K562 (cell line): Measurements from ENCODE around the gene DIPK2A. TPM values are rescaled to one million over a fixed set of nuclear protein-coding genes. Genes with fewer than 3 reads are reported as not detected.

Source experiments
- ATAC-seq: fragments of 200-7000 bp; cut with Tn5 transposase; 3 replicates; pipeline ENCODE4 v1.9.1; 2020; ENCODE audit warnings: moderate library complexity
- BruUV-seq: library from RNA; stranded (reverse); fragments of 400-500 nt; replicated peaks from 2 replicates; lab custom pipeline; 2021; lab: Mats Ljungman, UMichigan
- CTCF ChIA-PET: fragments of 300-600 bp; formaldehyde crosslinking; extraction: SDS; loops from one replicate; lab custom pipeline; 2021; ENCODE audit warnings: low intra/inter-chr PET ratio; lab: Yijun Ruan, JAX
- POLR2A ChIA-PET: fragments of 300-600, 350-650 bp; sonication (Branson Sonifier 250); formaldehyde crosslinking; extraction: SDS; loops from one replicate; lab custom pipeline; 2021; ENCODE audit warnings: antibody characterized with exemption, inconsistent platforms; lab: Yijun Ruan, JAX
- DNase-seq, 4 experiments: peaks; one replicate each; pipeline versions ENCODE4 v3.0.0 to v3.0.0-alpha.2; 2011 to 2018; ENCODE audit warnings: low spot score in 3 of 4, mixed read lengths in 3 of 4; ENCODE audit errors: extremely low read depth in 1 of 4
- FAIRE-seq: peaks from 2 replicates; lab custom pipeline; 2011; peaks lifted over from hg19 to GRCh38; lab: Jason Lieb, UNC
- H2AFZ ChIP-seq: 2 replicates; pipeline ENCODE4 v1.6.0; 2011; ENCODE audit warnings: low read depth, low read length, control low read depth, inconsistent platforms
- H3K27ac ChIP-seq: fragments of 200-600 bp; 3 replicates; pipeline ENCODE4 v1.8.0; 2011; ENCODE audit warnings: low read depth, mild to moderate bottlenecking, control low read depth, inconsistent platforms, low read length, moderate library complexity, mixed read lengths; ENCODE audit errors: extremely low read depth
- H3K27me3 ChIP-seq, 2 experiments: fragments of 300-600 bp in 1 of 2; 2 replicates in 1 of 2; 3 replicates in 1 of 2; pipeline versions ENCODE4 v1.6.0 to v1.8.0; 2011; ENCODE audit warnings: inconsistent platforms in 2 of 2, low read length in 2 of 2, mild to moderate bottlenecking in 1 of 2, mixed read lengths in 1 of 2, moderate library complexity in 1 of 2; ENCODE audit not compliant: control insufficient read depth in 2 of 2, insufficient read depth in 2 of 2
- H3K36me3 ChIP-seq: fragments of 300-600 bp; 3 replicates; pipeline ENCODE4 v1.8.0; 2011; ENCODE audit warnings: mild to moderate bottlenecking, low read length, inconsistent platforms; ENCODE audit not compliant: control insufficient read depth, insufficient read depth
- H3K4me1 ChIP-seq, 2 experiments: fragments of 200-600 bp in 1 of 2; replicated peaks in 1 of 2; 2 replicates in 1 of 2; 3 replicates in 1 of 2; pipeline versions ENCODE4 v1.5.1 to v1.8.0; 2011; ENCODE audit warnings: inconsistent platforms in 2 of 2, low read length in 2 of 2, mild to moderate bottlenecking in 1 of 2, mixed read lengths in 1 of 2, moderate library complexity in 1 of 2; ENCODE audit not compliant: control insufficient read depth in 2 of 2, insufficient read depth in 2 of 2
- H3K4me2 ChIP-seq: 2 replicates; pipeline ENCODE4 v1.6.1; 2011; ENCODE audit warnings: low read length, control low read depth, inconsistent platforms, mixed read lengths; ENCODE audit not compliant: insufficient read depth
- H3K4me3 ChIP-seq: fragments of 200-600 bp; sonication (generic), shearing (Covaris generic); 2 replicates; pipeline ENCODE4 v1.5.1; 2016; ENCODE audit warnings: control low read depth, inconsistent platforms
- H3K79me2 ChIP-seq: fragments of 200-600 bp; 3 replicates; pipeline ENCODE4 v1.8.0; 2011; ENCODE audit warnings: low read length, inconsistent platforms; ENCODE audit not compliant: control insufficient read depth, insufficient read depth
- H3K9ac ChIP-seq, 2 experiments: 2 replicates each; pipeline versions ENCODE4 v1.6.0 to v1.6.1; 2011; ENCODE audit warnings: low read depth in 2 of 2, low read length in 2 of 2, control low read depth in 1 of 2, inconsistent platforms in 1 of 2, mild to moderate bottlenecking in 1 of 2, mixed read lengths in 1 of 2; ENCODE audit not compliant: insufficient read depth in 1 of 2
- H3K9me1 ChIP-seq: one replicate; pipeline ENCODE4 v1.6.0; 2011; ENCODE audit warnings: inconsistent platforms, mild to moderate bottlenecking, low read length, moderate library complexity; ENCODE audit not compliant: control insufficient read depth, insufficient read depth
- H3K9me3 ChIP-seq: replicated peaks from 2 replicates; pipeline ENCODE4 v1.5.1; 2011; ENCODE audit warnings: low read depth, low read length, inconsistent platforms; ENCODE audit not compliant: control insufficient read depth, insufficient read depth
- H4K20me1 ChIP-seq: replicated peaks from 2 replicates; pipeline ENCODE4 v1.6.1; 2011; ENCODE audit warnings: low read length, inconsistent platforms, mixed read lengths; ENCODE audit not compliant: control insufficient read depth, insufficient read depth
- CEBPG ChIP-seq, 3 experiments: fragments of 200-800 bp in 1 of 3; sonication (Bioruptor generic) in 1 of 3; sonication (generic) in 1 of 3; formaldehyde crosslinking in 1 of 3; IDR thresholded peaks in 2 of 3; conservative IDR thresholded peaks in 1 of 3; 2 replicates each; pipeline versions ENCODE4 v1.6.1 to v1.8.0; 2016 to 2022; ENCODE audit warnings: missing compliant biosample characterization in 2 of 3, missing genetic modification characterization in 2 of 3, mild to moderate bottlenecking in 1 of 3, missing genetic modification reagents in 1 of 3
- GABPB1 ChIP-seq: sonication (generic); formaldehyde crosslinking; IDR thresholded peaks from 2 replicates; pipeline ENCODE4 v1.8.0; 2022; ENCODE audit warnings: mild to moderate bottlenecking, missing genetic modification reagents
- KLF13 ChIP-seq: fragments of 450-650 bp; IDR thresholded peaks from 2 replicates; pipeline ENCODE4 v1.6.1; 2016; ENCODE audit warnings: missing genetic modification characterization, low read depth, mild to moderate bottlenecking, missing compliant biosample characterization, moderate library complexity, borderline replicate concordance
- MTA2 ChIP-seq: fragments of 450-650 bp; IDR thresholded peaks from 2 replicates; pipeline ENCODE4 v1.6.1; 2016; ENCODE audit warnings: low read depth
- NR4A1 ChIP-seq, 2 experiments: fragments of 250-450 bp in 1 of 2; fragments of 450-650 bp in 1 of 2; sonication (Bioruptor Pico) in 1 of 2; IDR thresholded peaks; 2 replicates each; pipeline versions ENCODE4 v1.4.0 to v1.6.1; 2016 to 2020; ENCODE audit warnings: mild to moderate bottlenecking in 2 of 2, missing compliant biosample characterization in 1 of 2, missing genetic modification characterization in 1 of 2, moderate library complexity in 1 of 2
- PTRF ChIP-seq: fragments of 450-650 bp; IDR thresholded peaks from 2 replicates; pipeline ENCODE4 v1.6.1; 2016; ENCODE audit warnings: mild to moderate bottlenecking, missing genetic modification characterization, missing compliant biosample characterization
- SNIP1 ChIP-seq: fragments of 450-650 bp; IDR thresholded peaks from 2 replicates; pipeline ENCODE4 v1.7.1; 2017; ENCODE audit warnings: low read depth, mild to moderate bottlenecking
- TAF15 ChIP-seq: fragments of 200-400 bp; formaldehyde crosslinking; IDR thresholded peaks from 2 replicates; pipeline ENCODE4 v1.6.1; 2017; ENCODE audit warnings: mild to moderate bottlenecking, low read depth, low read length, moderate library complexity
- XRCC3 ChIP-seq: fragments of 450-650 bp; IDR thresholded peaks from 2 replicates; pipeline ENCODE4 v1.6.1; 2017; ENCODE audit warnings: mild to moderate bottlenecking, moderate library complexity
- ZNF695 ChIP-seq: fragments of 450-650 bp; formaldehyde crosslinking; IDR thresholded peaks from 2 replicates; pipeline ENCODE4 v1.4.0; 2020; ENCODE audit warnings: mild to moderate bottlenecking, moderate library complexity
- WGBS: fragments of 100-300 bp; shearing (Covaris generic); methylation state at CpG from one replicate; pipeline ENCODE4 v1.1.6; 2016; ENCODE audit warnings: low coverage, mixed read lengths; ENCODE audit not compliant: insufficient coverage; ENCODE audit errors: missing lambda C conversion rate; 5-methylcytosine and 5-hydroxymethylcytosine counted together
- in situ Hi-C: fragments of 300-500 bp; cut with MboI; formaldehyde crosslinking; loops from 4 replicates; pipeline ENCODE4 v1.15.0; 2018; ENCODE audit warnings: inconsistent platforms, mixed read lengths
- intact Hi-C: fragments of 100-400 bp; cut with micrococcal nuclease; formaldehyde crosslinking; loops from 2 replicates; pipeline ENCODE4 v1.14.2; 2022
- polyA plus RNA-seq, 8 experiments: library from polyadenylated mRNA; depleted of rRNA in 4 of 8; stranded (reverse) in 5 of 8; unstranded in 3 of 8; fragments of >200 nt; fragmentation: Nextera tagmentation in 2 of 8; fragmentation: Illumina TruSeq in 1 of 8; extraction: Ambion mirVana in 2 of 8; extraction: Trizol in 1 of 8; gene quantifications; 2 replicates each; pipeline versions ENCODE4 v1.2.1 to v1.2.3, GENCODE V29; 2011 to 2014; ENCODE audit warnings: inconsistent platforms in 1 of 8, missing spikeins in 1 of 8
- total RNA-seq, 7 experiments: library from RNA; depleted of rRNA in 6 of 7; stranded (reverse); fragments of >200 nt in 6 of 7; fragmentation: Illumina TruSeq in 2 of 7; extraction: Trizol in 2 of 7; gene quantifications; 2 replicates each; pipeline versions ENCODE4 v1.2.1 to v1.2.3, GENCODE V29; 2011 to 2021; ENCODE audit warnings: low replicate concordance in 1 of 7
- TF ChIP-seq, protein P1 (sequence below): sonication (generic); formaldehyde crosslinking; IDR thresholded peaks from 2 replicates; pipeline ENCODE4 v1.8.0; 2022; ENCODE audit warnings: mild to moderate bottlenecking, low read depth, missing genetic modification reagents
- TF ChIP-seq, protein P2 (sequence below): fragments of 250-450 bp; sonication (Bioruptor Pico); IDR thresholded peaks from 2 replicates; pipeline ENCODE4 v1.4.0; 2020; ENCODE audit warnings: mild to moderate bottlenecking, moderate library complexity
- TF ChIP-seq, protein P3 (sequence below): fragments of 250-450 bp; sonication (Bioruptor Pico); IDR thresholded peaks from 2 replicates; pipeline ENCODE4 v1.9.0; 2021; ENCODE audit warnings: mild to moderate bottlenecking, inconsistent platforms

DIPK2A gene
- total and polyA plus RNA-seq, 9 of the 15 experiments (the other 6 are each of a cell fraction or from before 2014, with no cell fraction given) = 3.3 to 15.7 (median 7.8) TPM

DNA sequence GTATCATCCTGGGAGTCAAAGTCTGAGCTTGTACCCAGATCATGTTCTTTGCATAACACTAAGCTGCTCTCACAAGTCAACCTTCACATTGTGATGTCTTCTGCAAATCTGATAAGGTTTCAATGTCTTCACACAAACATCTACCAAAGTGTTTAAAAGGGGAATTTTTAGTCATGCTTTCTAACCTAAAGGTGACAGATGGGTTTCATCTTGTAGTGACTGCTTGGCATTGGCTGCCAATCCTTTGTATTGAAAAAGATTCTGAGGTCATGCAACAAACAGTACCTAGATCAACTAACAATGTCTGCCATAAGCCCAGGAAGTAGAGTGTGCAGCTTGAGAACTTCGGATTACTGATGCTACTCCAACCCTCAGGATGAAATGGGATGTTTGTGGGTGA, 43.6 kb upstream of the DIPK2A start (continued):
- TF ChIP-seq CEBPG (CRISPR knock-in tag; IDR thresholded peaks at IDR 0.05) (no peak), CEBPG (tag; conservative IDR thresholded peaks at IDR 0.05 in 1 of 2, IDR thresholded peaks at IDR 0.05 in 1 of 2) (no peak)
- TF ChIP-seq, protein P1, sequence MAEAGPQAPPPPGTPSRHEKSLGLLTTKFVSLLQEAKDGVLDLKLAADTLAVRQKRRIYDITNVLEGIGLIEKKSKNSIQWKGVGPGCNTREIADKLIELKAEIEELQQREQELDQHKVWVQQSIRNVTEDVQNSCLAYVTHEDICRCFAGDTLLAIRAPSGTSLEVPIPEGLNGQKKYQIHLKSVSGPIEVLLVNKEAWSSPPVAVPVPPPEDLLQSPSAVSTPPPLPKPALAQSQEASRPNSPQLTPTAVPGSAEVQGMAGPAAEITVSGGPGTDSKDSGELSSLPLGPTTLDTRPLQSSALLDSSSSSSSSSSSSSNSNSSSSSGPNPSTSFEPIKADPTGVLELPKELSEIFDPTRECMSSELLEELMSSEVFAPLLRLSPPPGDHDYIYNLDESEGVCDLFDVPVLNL (CRISPR knock-in tag) = no peak

DNA sequence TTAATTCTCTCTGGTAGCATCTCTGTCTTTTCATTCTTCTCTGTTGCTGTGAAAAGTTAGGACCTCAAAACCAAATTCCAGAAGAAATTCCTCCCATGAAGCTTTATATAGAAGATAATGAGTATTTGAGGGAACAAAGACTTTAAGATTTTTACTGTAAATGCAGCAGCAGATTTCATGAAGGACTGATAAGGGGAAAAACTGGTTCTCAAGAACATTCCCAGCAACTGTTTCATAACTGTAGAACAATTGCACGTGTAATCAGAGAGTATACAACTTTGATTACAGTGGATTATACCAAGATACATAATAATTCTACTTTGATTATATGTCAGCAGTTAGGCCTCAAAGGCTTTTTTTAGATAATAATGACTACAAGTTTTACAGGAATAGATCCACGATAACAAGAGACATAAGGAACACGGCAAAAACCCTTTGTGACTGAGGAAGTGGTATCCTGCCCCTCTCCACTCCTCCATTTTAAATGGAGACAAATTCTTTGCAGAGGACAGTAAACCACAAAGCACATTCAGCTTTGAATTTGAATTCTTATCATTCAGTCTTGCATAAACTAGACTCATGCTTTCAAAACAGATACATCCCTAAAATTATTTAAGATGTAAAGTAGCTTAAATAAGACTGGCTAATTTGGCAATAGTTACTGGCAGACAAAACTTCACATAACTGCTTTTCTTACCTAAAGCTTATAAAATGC, 42.9 kb upstream of the DIPK2A start:
- Histone ChIP-seq H3K27me3 (no peaks in the 10 kb centered on the region), H3K4me2 (no peak overlapping the region), H4K20me1 (no peaks in the 10 kb centered on the region), H3K9me3 (no peaks in the 10 kb centered on the region), H3K9ac (no peak overlapping the region), H3K9me1 (no peaks in the 10 kb centered on the region), H3K36me3 (no peaks in the 10 kb centered on the region), H3K27ac (no peak overlapping the region), H2AFZ (no peak overlapping the region), H3K4me3 (no peak overlapping the region), H3K4me1 (no peaks in the 10 kb centered on the region), H3K79me2 (no peaks in the 10 kb centered on the region)
- ChIA-PET CTCF (no interaction called here), POLR2A (no interaction called here)
- BruUV-seq = no TSS peak
- in situ Hi-C loops = no loop called here
- WGBS = 2% methylated on average over 3 of the region's 3 CpGs
- intact Hi-C loops = no loop called here
- DNase-seq = no peak
- FAIRE-seq = no peak
- ATAC-seq = no peak
- no peak for TF ChIP-seq MTA2
- TF ChIP-seq PTRF = no peak
- TF ChIP-seq, protein P2, sequence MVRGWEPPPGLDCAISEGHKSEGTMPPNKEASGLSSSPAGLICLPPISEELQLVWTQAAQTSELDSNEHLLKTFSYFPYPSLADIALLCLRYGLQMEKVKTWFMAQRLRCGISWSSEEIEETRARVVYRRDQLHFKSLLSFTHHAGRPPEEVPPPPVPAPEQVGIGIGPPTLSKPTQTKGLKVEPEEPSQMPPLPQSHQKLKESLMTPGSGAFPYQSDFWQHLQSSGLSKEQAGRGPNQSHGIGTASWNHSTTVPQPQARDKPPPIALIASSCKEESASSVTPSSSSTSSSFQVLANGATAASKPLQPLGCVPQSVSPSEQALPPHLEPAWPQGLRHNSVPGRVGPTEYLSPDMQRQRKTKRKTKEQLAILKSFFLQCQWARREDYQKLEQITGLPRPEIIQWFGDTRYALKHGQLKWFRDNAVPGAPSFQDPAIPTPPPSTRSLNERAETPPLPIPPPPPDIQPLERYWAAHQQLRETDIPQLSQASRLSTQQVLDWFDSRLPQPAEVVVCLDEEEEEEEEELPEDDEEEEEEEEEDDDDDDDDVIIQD (CRISPR knock-in tag) = no peak
- TF ChIP-seq, protein P3, sequence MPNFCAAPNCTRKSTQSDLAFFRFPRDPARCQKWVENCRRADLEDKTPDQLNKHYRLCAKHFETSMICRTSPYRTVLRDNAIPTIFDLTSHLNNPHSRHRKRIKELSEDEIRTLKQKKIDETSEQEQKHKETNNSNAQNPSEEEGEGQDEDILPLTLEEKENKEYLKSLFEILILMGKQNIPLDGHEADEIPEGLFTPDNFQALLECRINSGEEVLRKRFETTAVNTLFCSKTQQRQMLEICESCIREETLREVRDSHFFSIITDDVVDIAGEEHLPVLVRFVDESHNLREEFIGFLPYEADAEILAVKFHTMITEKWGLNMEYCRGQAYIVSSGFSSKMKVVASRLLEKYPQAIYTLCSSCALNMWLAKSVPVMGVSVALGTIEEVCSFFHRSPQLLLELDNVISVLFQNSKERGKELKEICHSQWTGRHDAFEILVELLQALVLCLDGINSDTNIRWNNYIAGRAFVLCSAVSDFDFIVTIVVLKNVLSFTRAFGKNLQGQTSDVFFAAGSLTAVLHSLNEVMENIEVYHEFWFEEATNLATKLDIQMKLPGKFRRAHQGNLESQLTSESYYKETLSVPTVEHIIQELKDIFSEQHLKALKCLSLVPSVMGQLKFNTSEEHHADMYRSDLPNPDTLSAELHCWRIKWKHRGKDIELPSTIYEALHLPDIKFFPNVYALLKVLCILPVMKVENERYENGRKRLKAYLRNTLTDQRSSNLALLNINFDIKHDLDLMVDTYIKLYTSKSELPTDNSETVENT (CRISPR knock-in tag) = no peak
- no peak for TF ChIP-seq XRCC3
- TF ChIP-seq ZNF695 (CRISPR knock-in tag) = no peak
- TF ChIP-seq GABPB1 (CRISPR knock-in tag) = no peak
- no peak for TF ChIP-seq KLF13
- TF ChIP-seq SNIP1 = no peak
- no peak for TF ChIP-seq TAF15
- no peak for TF ChIP-seq NR4A1 (CRISPR knock-in tag; IDR thresholded peaks at IDR 0.05)
- no peak for TF ChIP-seq NR4A1 (tag; IDR thresholded peaks at IDR 0.05)
